NCI-H748 treated with DMSO at 0.1 percent for 48 hours (cell line): ENCODE results near the gene F12.

ENCODE experiments used
- DNase-seq: peaks from one replicate; lab custom pipeline; 2025; lab: John Stamatoyannopoulos, UW

F12 gene

DNA sequence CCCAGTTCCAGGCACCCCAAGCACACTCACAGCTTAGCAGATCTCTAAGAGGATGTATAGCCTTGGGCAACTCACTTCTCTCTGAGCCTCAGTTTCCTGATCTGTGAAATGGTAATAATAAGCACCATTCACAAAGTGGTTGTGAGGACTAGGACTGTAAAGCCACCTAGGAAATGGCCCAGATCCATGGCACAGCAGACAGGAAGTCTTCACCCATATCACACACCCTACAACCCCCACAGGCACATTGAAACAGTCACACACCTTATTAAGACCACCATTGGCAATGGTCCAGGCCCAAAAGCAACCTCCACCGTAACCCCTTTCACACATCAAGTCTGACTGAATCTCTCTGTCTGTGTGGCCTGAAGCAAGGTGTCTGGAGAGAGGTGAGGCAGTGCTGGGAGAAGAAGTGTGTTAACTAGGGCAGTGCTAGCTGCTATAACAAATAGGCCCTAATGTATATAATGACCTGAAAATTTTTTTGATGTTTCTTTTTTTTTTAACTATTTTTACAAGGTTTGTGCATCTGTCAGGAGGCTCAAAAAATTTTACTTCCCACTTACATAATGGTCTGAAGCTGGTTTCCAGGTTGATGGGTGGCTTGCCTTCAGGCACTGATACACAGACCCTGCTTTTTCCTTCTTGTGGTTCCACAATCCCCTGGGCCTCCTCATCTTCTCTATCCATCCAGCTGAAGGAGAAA, 54.0 kb downstream of the F12 start:
- DNase-seq = no peak

DNA sequence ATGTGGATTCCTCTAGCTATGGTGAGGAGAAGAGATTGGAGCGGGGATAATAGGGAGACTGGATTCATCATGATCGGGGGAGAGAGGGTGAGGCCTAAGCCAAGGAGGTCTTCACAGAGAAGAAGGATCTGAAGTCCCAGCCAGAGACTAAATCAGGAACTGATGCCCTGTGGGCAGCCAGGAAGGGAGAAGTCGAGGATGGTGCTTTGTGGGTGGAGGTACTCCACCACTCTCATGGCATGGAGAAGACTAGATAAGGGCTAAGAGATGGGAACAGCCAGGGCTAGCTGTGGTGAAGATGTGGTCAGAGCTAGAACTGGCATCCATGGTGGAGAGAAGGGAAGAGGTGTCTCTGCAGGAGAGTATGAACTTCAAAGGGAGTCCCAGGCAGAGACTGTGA, 54.7 kb downstream of the F12 start:
- DNase-seq = no peak

DNA sequence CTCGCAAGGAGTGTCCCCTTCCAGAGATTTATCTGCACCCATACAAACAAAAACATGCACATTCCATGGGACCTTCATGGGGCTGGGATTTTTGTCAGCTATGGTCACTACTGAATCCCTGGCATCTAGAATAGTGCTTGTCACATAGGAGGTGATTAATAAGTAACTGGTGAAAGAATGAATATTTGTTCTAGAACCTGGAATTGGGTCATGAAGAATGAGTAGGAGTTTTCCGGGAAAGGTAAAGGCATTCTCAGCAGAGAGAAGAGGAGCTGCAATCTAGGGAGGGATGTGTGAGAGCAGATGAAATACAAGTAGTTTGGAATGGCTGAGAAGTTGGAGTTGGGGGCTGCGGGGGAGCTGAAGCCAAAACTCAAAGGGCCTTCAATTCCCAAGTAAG, 55.1 kb downstream of the F12 start:
- DNase-seq = no peak

DNA sequence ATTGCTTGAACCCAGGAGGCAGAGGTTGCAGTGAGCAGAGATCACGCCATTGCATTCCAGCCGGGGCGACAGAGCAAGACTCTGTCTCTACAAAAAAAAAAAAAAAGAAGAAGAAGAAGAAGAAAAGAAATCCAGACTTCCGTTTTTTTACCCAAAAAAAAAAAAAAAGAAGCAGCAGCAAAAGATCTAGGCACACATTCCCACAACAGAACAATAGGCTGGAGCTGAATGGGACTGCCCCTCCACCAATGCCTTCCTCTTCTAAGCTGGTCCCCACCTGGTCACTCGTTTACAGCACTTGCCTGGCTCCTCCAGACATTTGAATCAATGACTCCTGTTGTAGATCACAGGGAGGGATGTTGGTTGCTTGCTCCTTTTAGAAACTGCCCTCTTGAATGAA, 56.3 kb downstream of the F12 start:
- no peak for DNase-seq
